ENCODE results near the gene GRB10. TPM values are rescaled to one million over a fixed set of nuclear protein-coding genes. Genes with fewer than 3 reads are reported as not detected.

Gene GRB10
- polyA plus RNA-seq, 2 of the 4 experiments (the other 2 are of a cell fraction): 23.2 to 37.0 TPM

DNA sequence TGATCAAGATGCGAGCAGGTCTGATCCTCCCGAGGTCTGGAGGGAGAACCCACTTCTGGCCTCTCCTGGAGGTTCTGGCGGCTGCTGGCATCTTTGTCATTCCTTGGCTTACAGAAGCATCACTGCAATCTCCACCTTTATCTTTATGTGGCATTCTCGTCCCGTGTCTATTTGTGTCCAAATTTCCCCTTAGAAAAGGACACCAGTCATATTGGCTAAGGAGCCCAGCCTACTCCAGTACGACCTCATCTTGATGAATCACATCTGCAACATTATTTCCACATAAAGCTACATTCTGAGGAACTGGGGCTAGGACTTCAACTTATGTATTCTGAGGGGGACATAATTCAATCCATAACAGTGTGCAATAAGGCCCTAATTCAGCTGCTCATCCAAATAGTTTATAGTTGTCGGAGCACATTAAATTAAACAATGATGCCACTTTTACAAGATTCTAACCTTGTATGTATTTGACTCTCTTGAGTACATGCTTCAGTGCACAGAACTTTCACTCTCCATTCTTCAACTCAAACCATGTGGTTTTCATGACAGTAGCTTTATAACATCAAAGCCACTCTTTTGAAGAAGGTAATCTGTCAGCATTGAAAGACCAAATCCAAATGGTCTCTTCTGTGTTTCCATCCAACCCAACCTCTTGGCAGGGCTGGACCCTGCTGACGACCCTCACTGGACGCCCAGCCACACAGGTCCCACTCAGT lies 131.3 kb downstream of the GRB10 start (continued):
- TF ChIP-seq POLR2AphosphoS2 (conservative IDR thresholded peaks at IDR 0.05; ENCODE audit: low read length): no peak
- TF ChIP-seq, protein P1, sequence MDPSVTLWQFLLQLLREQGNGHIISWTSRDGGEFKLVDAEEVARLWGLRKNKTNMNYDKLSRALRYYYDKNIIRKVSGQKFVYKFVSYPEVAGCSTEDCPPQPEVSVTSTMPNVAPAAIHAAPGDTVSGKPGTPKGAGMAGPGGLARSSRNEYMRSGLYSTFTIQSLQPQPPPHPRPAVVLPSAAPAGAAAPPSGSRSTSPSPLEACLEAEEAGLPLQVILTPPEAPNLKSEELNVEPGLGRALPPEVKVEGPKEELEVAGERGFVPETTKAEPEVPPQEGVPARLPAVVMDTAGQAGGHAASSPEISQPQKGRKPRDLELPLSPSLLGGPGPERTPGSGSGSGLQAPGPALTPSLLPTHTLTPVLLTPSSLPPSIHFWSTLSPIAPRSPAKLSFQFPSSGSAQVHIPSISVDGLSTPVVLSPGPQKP (IDR thresholded peaks at IDR 0.05; ENCODE audit: low read depth, low read length): no peak
- no peak for TF ChIP-seq RNF2 (IDR thresholded peaks at IDR 0.05; ENCODE audit: borderline replicate concordance, low read depth)
- TF ChIP-seq, protein P2, sequence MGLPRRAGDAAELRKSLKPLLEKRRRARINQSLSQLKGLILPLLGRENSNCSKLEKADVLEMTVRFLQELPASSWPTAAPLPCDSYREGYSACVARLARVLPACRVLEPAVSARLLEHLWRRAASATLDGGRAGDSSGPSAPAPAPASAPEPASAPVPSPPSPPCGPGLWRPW (IDR thresholded peaks at IDR 0.05): no peak
- TF ChIP-seq HEYL (CRISPR knock-in tag; IDR thresholded peaks at IDR 0.05): no peak

DNA sequence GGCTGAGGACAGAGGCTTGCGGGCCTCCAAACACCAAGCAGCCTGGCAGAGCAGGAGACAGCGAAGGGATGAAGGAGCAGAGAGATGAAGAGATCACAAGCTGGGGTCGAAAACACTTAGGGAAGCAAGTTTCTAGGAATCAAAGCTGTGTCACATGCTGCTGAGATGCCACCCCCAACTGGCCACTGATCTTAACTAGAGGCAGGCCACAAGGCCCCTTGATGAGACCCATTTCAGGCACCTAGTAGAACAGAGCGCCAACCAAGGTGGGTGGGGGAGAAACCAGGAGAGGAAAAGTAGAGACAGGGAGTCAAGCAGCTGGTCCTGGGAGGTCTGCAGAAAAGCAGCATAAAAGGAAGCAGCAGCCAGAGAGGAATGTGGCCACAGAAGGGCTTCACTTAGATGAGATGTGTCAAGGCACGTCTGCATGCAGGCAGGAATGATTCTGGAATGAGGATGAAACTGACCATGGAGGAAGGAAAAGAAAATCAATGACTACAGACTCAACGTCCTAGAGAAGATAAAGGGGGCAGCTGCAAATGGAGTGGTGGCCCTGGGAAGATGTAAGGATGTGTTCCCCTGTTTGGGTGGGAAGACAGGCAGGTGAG lies 132.5 kb downstream of the GRB10 start:
- ChIA-PET POLR2A (no interaction called here), CTCF (interaction anchor here (1.0 to 1.6 kb wide), 4 partner anchors 9 to 183 kb away, joined by 3 to 4 read pairs (median 4); no protein-coding TSS in a partner anchor)
- no peak for DNase-seq (ENCODE audit: low read depth in 1 of 2, low spot score in 1 of 2)
- no peak for ATAC-seq
- no peak overlapping the region for H3K4me3 ChIP-seq
- no peak overlapping the region for H3K4me2 ChIP-seq
- FAIRE-seq: no peak
- no peak overlapping the region for H3K27ac ChIP-seq
- no peaks in the 10 kb centered on the region for H3K9me3 ChIP-seq
- 92% methylated on average over 6 of the region's 6 CpGs for WGBS (ENCODE audit: missing lambda C conversion rate)
- no peaks in the 10 kb centered on the region for H3K4me1 ChIP-seq
- TF ChIP-seq, protein P2 (IDR thresholded peaks at IDR 0.05): no peak
- TF ChIP-seq ZFP36 (IDR thresholded peaks at IDR 0.05; ENCODE audit: borderline replicate concordance, partially characterized antibody) (no peak), CEBPB (IDR thresholded peaks at IDR 0.05) (no peak), MAZ (IDR thresholded peaks at IDR 0.05; ENCODE audit: borderline replicate concordance, low read depth, low read length) (no peak), MAFK (IDR thresholded peaks at IDR 0.05; ENCODE audit: partially characterized antibody) (no peak), MYC (IDR thresholded peaks at IDR 0.05; ENCODE audit: borderline replicate concordance, low read length) (no peak), ZNF302 (CRISPR knock-in tag; IDR thresholded peaks at IDR 0.05) (no peak), HOXB5 (CRISPR knock-in tag; IDR thresholded peaks at IDR 0.05) (no peak), RNF2 (IDR thresholded peaks at IDR 0.05; ENCODE audit: borderline replicate concordance, low read depth) (no peak), TFCP2L1 (CRISPR knock-in tag; IDR thresholded peaks at IDR 0.05) (no peak), HOXA7 (CRISPR knock-in tag; IDR thresholded peaks at IDR 0.05) (no peak), EHMT2 (IDR thresholded peaks at IDR 0.05; ENCODE audit: low read depth) (no peak), RCOR1 (IDR thresholded peaks at IDR 0.05; ENCODE audit: low read depth, low read length) (no peak), RFX5 (IDR thresholded peaks at IDR 0.05) (no peak), ZSCAN20 (CRISPR knock-in tag; IDR thresholded peaks at IDR 0.05) (no peak)
- TF ChIP-seq, protein P3, sequence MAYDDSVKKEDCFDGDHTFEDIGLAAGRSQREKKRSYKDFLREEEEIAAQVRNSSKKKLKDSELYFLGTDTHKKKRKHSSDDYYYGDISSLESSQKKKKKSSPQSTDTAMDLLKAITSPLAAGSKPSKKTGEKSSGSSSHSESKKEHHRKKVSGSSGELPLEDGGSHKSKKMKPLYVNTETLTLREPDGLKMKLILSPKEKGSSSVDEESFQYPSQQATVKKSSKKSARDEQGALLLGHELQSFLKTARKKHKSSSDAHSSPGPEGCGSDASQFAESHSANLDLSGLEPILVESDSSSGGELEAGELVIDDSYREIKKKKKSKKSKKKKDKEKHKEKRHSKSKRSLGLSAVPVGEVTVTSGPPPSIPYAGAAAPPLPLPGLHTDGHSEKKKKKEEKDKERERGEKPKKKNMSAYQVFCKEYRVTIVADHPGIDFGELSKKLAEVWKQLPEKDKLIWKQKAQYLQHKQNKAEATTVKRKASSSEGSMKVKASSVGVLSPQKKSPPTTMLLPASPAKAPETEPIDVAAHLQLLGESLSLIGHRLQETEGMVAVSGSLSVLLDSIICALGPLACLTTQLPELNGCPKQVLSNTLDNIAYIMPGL (CRISPR knock-in tag; IDR thresholded peaks at IDR 0.05; ENCODE audit: borderline replicate concordance): no peak

All from A549 (cell line).